ENCODE data around the gene HCAR3.
"Not testable (repeated sequence)": the region's sequence is repeated elsewhere in the genome, so short reads cannot be mapped to it uniquely, and the experiment has no call there.

HCAR3 gene

DNA sequence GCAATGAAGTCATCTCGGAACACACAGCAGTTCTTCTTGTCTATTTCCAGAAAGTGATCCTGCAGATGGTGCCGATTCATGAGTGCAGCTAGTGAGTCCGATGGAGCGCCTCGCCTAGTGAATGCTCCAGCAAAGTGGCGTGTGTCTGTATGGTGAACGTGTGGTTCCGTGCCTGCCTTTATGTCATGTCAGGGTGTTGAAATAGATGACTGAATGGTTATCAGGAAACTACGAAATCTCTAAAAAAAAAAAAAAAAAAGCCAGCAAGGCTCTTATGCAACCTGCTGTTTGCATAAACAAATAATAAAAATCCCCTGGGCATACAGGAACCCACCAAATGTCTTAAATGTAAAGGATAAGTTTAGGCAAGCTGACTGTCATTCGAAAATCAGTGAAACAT lies at the start of gene HCAR3:
Gene HCAR3, minus strand, starts transcription at position 154 of the 400 bp plus-strand sequence. Its CDS starts 74 bp downstream, at position 80.
- DNase-seq = peak in 1 of 2 donors; percentile 68

- DNase-seq = no peak
Observed at GRCh38 chr12:122757568-122757967, 41.0 kb upstream of the HCAR3 start.

DNA sequence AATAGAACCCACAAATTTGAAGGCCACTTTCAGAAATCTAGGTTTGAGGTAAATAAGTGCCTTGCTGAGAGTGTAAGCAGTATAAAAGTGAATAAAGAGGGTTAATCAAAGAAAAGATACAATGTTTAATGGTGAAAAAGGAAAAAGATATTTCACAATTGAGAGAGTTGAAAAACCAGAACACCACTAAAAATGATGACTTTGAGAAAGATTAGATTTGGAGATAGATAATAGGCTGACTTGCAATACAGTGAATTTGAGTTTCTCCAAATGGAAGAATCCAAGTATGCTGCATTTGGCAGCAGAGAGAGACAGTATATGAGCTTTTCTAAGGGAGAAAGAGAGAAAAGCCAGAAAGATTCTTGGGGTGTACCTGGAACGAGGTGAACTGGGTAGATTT lies 38.2 kb upstream of the HCAR3 start:
- DNase-seq = no peak

DNA sequence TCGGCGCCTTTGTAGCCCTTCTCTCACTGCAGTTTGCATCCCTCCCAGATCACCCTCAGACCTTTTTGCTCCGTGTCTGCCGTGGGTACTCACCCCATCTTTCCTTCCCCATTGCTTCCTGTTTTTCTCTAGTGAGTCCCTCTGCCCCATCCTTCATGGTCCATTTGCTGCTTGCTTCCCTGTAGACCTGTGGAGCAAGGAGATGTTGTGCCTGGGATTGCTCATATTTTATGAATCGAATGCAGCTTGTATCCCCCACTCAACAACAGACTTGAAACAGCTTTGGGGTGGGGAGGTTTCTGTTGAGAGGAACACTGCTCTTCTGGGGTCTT lies 36.7 kb upstream of the HCAR3 start:
- DNase-seq = no peak

GRCh38 chr12:122752464-122753318 lies 36.1 kb upstream of the HCAR3 start, which contains the start of gene DENR:
TSS of gene DENR (plus strand) at chr12:122752824. CDS start at chr12:122753702, 878 bp downstream.
- DNase-seq = peak; percentile 98 to 99

- DNase-seq = not testable (repeated sequence)
Observed at GRCh38 chr12:122750781-122751515, 34.3 kb upstream of the HCAR3 start.

DNA sequence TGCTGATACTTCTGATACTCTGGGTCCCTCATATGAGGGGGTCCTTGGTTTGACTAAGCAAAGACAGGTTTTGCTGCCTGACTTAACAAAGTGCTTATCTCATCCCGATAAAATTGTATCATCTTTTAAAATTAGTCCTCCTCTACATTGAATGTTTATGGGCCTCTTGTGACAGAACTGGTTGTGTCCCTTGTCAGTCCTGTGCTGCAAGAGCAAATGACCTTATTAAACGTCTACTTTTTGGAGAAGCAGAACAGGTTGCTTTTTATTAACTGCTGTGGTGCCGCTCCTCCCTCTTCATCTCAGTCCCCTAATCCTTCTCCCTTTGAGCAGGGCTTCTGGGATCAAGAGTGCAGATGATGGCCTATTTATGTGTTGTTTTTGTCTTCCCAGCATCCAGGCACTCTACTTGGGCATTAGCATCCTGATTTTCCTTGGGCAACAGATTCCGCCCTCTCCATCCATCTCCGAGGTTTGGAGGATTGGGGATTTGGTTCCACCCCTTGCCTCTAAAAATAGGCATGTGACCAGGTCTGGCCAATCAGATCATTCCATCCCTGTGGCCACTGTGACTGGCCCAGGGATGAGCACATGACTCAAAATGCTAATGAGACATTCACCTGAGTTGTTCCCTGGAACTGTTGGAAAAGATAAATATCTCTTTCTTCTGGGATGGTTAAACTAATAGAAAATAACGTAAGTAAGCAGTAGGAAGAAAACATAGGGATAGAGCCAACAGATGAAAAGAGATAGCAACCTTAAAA lies 33.1 kb upstream of the HCAR3 start:
- DNase-seq = no peak

- DNase-seq = no peak
Observed at GRCh38 chr12:122747224-122748135, 30.9 kb upstream of the HCAR3 start.

DNA sequence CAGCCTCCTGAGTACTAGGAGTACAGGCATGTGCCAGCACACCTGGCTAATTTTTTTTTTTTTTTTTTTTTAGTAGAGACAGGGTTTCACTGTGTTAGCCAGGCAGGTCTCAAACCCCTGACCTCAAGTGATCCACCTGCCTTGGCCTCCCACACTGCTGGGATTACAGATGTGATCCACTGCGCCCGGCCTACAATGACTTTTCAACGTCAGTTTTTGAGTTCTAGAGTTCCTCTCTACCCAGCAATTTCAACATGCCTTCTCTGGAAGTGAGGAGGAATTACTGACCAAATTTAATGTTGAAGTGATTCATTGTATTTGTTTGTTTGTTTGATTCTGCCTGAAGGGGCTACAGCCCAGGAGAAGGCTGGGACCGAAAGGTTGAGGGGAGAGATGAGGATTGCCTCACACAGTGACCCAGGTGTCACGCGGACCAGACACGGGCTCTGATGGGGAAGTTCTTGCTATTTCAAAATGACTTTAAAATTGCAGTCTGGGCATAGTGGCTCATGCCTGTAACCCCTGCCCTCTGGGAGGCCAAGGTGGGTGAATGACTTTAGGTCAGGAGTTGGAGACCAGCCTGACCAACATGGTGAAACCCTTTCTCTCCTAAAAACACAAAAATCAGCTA lies 27.4 kb upstream of the HCAR3 start:
- DNase-seq = peak in 1 of 2 donors; percentile 43

- no peak for DNase-seq
Observed at GRCh38 chr12:122740351-122740750, 23.7 kb upstream of the HCAR3 start.

- DNase-seq = no peak
Observed at GRCh38 chr12:122738571-122738970, 22.0 kb upstream of the HCAR3 start.

DNA sequence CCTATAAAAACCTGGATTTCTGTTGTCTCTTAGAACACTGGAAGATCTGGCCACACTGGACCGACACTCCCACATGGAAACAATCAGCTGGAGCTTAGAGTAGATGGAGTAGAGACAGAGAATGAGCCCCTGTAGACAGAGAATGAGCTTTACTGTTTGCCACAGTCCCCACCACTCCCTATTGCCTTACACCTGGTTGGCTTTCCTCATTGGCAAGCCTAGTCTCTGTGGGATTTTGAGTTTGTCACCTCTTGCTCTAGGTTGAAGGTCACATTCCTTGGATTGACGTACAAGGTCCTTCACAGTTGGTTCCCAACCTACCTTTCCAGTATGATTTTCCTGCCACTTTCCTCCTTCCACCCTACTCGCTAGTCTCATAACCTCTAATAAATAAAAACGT lies 16.0 kb upstream of the HCAR3 start:
- DNase-seq = no peak

DNA sequence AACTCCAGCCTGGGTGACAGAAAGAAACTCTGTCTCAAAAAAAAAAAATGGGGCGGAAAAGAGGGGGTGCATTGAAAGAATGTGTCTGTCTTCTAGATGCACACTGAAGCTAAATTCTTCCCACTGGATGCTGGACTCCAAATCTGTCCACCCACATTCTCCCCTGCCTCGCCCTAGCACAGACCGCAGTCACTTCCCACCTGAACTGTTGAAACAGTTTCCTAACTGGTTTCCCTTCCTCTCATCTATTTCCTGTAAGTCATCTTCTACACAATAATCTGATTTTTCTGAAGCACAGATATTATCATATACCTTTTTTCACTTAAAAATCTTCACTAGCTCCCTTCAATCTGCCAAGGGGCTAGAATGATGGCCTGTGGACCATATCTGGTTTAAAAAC lies 15.6 kb upstream of the HCAR3 start:
- peak; percentile 24 to 37 for DNase-seq

DNA sequence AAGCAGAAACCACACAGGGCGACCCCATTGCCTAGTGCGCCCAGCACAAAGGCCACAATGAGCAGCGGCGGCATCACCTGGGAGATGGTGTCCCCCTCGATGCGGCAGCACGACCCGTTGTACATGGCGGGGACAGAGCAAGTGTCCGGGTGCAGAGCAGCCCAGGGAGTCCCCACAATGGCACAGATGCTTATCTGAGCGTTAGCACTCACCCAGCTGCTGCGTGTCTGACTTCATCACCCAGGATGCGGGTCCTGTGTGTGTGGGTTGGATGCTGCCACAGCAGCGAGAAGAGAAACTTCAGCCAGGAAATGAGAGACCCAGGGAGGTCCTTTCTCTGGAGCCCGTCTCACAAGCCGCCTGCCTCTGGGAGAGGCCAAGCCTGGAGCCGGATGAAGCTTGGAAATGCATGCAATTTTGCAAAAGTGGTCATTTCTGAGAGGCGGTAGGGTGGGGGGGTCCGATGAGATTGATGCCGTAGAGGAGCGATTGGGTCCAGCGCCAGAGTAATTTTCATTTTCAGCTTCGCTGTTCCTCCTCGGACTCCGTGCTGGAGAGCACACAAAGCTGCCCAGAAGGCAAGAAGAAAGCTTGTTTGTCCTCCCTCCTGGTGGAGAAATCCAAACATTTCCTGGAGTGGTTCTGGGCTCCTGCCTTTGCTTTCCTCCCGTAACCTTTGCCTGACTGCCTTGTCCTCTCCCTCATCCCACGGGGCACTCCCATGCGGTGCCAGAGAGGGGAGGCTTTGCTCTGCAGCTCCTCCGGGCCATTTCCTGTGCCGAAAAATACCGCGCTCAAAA lies 13.8 kb upstream of the HCAR3 start, which contains the start of gene HCAR1:
Gene HCAR1, minus strand, starts transcription at position 630 of the 800 bp plus-strand sequence. Its CDS starts 505 bp downstream, at position 125.
- peak in 1 of 2 donors; percentile 28 for DNase-seq

- no peak for DNase-seq
Observed at GRCh38 chr12:122729583-122730214, 13.1 kb upstream of the HCAR3 start.

- peak; percentile 12 to 29 for DNase-seq
Observed at GRCh38 chr12:122726080-122726558, 9.5 kb upstream of the HCAR3 start.

DNA sequence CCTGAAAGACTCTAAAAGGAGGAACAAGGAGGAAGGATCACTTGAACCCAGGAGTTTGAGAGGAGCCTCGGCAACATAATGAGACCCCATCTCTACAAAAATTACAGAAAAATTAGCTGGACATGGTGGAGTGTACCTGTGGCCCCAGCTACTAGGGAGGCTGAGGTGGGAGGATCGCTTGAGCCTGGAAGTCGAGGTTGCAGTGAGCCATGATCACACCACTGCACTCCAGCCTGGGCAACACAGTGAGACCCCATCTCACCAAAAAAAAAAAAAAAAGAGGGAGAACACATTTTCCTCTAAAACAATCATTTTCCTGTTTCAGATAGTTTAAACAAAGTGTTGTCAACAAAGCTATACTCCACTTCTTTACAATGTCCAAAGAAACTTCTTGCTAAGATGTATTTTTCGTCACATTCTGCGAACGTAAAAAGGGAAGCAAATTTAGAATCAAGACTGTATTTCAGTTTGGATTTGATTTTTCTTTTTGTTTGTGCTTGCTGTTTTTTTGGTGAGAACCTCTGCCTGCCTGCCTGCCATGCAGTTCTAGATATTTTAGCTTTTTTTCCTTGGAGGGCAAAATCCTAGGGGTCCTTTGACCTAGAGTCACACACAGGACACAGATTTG lies 9.0 kb upstream of the HCAR3 start:
- no peak for DNase-seq

GRCh38 chr12:122724641-122725243 lies 8.1 kb upstream of the HCAR3 start:
- no peak for DNase-seq

- no peak for DNase-seq
Observed at GRCh38 chr12:122722387-122722786, 5.8 kb upstream of the HCAR3 start.

Data from CD4-positive, alpha-beta T cell treated with Interferon alpha-2 for 1 hour (primary cell).